ENCODE measurements around the gene TRPM6. TPM values are rescaled to one million over a fixed set of nuclear protein-coding genes. Genes with fewer than 3 reads are reported as not detected.
A peak's percentile ranks its signal among the peaks of the same experiment; 100 is the strongest.
"Not testable (repeated sequence)": the region's sequence is repeated elsewhere in the genome, so short reads cannot be mapped to it uniquely, and the experiment has no call there.

TRPM6 gene, protein sequence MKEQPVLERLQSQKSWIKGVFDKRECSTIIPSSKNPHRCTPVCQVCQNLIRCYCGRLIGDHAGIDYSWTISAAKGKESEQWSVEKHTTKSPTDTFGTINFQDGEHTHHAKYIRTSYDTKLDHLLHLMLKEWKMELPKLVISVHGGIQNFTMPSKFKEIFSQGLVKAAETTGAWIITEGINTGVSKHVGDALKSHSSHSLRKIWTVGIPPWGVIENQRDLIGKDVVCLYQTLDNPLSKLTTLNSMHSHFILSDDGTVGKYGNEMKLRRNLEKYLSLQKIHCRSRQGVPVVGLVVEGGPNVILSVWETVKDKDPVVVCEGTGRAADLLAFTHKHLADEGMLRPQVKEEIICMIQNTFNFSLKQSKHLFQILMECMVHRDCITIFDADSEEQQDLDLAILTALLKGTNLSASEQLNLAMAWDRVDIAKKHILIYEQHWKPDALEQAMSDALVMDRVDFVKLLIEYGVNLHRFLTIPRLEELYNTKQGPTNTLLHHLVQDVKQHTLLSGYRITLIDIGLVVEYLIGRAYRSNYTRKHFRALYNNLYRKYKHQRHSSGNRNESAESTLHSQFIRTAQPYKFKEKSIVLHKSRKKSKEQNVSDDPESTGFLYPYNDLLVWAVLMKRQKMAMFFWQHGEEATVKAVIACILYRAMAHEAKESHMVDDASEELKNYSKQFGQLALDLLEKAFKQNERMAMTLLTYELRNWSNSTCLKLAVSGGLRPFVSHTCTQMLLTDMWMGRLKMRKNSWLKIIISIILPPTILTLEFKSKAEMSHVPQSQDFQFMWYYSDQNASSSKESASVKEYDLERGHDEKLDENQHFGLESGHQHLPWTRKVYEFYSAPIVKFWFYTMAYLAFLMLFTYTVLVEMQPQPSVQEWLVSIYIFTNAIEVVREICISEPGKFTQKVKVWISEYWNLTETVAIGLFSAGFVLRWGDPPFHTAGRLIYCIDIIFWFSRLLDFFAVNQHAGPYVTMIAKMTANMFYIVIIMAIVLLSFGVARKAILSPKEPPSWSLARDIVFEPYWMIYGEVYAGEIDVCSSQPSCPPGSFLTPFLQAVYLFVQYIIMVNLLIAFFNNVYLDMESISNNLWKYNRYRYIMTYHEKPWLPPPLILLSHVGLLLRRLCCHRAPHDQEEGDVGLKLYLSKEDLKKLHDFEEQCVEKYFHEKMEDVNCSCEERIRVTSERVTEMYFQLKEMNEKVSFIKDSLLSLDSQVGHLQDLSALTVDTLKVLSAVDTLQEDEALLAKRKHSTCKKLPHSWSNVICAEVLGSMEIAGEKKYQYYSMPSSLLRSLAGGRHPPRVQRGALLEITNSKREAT (N-terminal part only)
- not detected in 2 replicates for total RNA-seq
- polyA plus RNA-seq (2012) = not detected

DNA sequence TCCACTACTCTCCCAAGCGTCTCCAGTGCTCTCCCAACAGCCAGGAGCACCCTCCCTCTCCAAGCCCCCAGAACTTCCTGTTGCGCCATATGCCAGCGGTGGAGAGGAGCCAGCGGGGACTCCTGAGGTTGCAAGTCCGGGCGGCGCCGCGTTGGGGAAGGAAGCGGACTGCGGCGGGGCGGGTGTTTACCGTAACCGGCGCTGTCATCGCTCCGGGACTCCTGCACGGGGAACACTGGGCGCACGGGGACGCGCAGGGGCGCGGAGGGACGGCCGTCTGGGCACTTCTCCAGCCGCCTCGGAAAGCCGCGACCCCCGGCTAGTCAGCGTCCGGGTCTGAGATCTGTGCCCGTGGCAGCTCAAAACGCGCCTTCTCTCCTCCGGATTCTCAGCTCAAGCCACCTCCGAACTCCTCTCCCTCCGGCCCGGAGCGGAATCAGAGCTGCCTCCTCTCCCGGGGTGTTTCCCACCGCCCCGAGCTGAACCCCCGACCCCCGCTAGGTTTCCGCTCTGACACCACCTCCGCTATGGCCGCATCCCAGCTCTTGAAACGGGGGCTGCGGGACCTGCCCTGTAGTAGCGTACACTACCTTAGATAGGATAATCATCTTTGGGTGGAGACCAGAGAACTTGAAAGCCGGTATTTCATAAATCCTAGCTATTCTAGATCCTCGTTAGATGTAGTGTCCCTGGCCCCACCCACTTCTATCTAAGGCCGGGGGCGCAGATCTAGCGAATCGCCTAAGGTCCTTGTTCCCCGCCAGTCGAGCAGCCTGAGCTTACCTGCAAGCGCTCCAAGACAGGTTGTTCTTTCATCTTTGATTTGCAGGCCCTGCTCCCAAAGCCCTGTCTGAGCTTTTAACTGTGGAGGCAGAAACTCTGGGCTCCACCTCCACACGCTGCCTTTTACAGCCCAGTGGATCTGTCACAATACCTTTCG is at the start of gene TRPM6:
TSS of gene TRPM6 (minus strand) at position 881 of the 940 bp plus-strand sequence. CDS start at position 816, 65 bp downstream.
- peak; percentile 49 for DNase-seq (ENCODE audit: low read depth)

DNA sequence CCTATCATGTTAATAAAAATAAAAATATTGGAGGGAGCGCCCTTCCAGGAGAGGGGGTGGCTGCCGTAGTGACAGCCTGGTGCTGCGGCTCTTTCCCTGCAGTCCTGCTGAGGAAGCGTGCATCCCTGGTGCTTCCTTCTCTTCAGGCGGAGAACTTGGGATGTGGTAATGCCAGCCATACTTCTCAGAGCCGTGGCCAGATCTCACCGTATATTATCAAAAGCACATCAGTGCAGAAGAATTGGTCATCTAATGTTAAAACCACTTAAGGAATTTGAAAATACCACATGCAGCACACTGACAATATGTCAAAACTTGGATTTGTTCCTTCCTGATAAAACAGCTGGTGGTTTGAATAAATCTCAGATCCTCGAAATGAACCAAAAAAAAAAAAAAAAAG is 47.3 kb upstream of the TRPM6 start:
- DNase-seq (ENCODE audit: low read depth) = peak; percentile 22

DNA sequence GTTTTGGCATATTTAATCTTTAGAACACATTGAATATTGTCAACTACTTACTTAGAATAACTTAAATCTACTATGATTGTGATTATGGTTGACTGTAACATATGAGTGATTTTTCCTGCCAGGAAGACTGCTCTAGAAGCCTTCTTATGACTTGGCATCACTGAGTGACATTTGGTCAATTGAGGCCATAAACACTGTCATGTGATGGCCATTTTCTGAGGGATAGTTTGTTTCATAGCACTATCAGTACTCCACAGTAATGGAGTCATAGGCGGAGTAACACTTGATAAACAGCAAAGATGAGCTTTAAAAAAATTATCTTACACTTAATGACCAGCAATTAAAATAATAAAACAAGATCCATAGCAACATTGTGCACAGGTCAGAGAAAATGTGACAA is 34.0 kb upstream of the TRPM6 start:
- DNase-seq (ENCODE audit: low read depth) = no peak

DNA sequence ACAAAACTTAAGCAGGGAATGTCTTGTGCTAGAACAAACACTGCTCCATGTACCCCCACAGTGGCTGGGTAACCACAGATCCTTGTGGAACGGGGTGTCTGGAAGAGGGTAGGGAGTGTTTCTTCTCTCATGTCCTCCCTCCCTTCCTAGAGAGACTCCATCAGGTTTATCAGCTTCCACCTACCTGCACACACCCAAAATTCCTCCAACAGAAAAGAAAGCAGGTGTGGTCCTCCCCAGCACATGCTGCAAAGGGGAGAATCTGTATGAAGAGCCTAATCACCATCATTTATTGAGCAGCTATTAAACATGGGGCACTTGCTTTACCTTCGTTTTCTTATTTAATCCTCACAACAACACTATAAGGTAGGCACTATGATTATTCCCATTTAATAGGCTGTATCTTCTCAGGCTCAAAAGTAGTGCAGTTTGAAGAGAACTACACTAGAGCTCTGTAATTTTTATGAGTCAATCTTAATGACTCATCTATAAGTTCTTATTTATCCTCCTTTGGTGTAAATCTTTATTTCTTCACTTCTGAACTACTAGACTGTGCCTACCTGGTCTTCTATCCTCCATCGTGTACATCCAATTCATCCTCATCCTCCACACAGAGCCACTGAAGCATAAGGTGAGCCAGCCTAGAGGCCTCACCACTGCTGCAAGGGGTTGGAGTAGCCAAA is 33.4 kb upstream of the TRPM6 start:
- DNase-seq (ENCODE audit: low read depth) = no peak

DNA sequence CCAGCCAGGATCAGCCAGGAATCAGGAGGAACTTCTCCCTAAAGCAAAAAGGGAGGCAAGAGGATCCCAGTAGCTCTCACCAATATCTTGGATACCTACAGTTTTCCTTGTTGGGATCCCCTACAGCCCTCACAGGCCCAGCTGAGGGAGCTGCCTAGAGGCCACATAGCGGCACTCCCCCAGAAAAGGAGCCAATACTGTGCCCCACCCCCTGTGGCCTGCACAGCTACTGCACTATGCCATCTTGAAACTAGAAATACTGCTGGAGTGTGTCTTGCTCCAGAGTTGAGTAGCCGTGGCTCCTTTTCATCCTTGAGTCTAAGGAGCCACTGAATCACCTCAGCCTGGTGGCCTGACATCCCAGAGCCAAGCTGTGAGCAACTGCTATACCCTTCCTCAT is 22.3 kb upstream of the TRPM6 start:
- DNase-seq (ENCODE audit: low read depth) = no peak

DNA sequence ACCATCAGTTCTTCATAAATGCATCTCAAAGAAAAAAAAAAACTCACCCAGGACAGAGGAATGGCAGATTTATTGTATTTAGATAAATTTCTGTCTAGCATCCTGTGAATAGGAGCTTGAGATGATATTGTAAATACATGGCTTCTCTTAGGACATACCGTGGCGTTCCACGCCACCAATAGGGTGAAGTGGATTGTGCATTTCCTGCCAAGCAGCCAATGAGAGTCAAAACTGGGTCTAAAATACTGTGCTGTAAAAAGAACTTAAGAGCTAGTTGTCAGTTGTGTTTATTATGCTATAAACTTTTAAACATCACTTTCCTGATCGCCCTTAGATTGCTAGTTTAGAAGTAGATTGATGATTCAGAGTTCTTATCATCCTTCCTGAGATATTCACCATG is 20.9 kb upstream of the TRPM6 start:
- DNase-seq (ENCODE audit: low read depth) = no peak

DNA sequence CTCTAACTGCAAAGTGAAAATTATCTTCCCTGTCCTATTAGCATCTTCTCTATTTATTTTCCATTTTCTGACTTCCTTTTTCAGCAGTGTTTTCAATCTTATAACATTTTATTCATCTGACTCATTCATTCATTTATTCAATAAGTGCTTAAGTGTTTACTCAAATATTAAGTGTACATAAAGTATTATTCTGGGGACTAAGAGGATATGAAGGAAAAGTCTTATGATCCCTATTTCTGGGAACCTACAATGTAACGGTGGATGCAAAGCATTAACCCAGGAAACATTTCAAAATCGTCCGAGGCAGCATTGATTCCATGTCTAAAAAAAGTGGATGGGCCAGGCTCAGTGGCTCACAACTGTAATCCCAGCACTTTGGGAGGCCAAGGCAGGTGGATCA is 19.4 kb upstream of the TRPM6 start:
- DNase-seq (ENCODE audit: low read depth) = no peak

DNA sequence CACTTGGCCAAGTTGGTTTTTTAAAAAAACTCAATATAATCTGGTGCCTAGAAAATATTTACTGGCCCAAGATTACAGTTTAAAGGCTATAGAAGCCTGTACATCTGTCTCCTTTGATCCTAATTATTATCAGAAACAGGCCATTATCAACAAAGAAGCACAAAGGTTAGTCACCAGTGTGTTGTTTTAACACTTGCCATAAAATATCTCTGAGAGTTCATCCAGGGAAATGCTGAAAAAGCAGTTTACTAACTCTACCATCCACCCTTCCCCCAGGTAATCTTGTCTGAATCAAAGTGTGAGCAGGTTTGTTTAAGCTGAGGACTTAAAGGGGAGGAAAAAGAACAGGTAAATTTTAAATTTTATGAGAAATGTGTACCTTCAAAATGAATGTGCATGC is 13.3 kb upstream of the TRPM6 start:
- DNase-seq (ENCODE audit: low read depth) = no peak

DNA sequence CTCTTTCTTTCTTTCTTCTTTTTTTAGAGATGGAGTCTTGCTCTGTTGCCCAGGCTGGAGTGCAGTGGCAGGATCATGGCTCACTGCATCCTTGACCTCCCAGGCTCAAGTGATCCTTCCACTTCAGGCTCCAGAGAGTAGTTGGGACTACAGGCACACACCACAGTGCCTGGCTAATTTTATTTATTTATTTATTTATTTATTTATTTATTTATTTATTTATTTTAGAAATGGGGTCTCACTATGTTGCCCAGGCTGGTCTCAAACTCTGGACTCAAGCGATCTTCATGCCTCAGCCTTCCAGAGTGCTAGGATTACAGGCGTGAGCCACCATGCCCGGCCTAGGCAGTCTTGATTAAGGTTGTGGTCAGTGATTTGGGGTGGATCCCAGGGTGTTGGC is 728 bp upstream of the TRPM6 start:
- DNase-seq (ENCODE audit: low read depth) = not testable (repeated sequence)

DNA sequence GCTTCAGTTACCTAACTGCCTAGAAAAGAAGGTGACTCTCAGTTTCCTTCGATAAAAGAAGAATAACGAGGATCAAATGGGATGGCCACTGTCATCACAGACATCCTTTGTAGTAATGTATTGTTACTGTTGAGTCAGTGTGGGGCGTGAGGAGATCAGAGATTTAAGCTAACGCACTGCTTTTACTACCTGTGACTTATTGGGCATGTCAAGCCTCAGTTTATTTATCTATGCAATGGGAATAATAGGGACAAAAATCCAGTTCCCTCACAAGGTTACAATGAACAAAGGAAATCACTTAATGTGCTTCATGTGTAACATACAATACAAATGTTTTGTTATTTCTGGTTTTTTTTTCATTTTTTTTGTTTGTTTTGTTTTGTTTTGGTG is 255 bp upstream of the TRPM6 start:
- no peak for DNase-seq (ENCODE audit: low read depth)

DNA sequence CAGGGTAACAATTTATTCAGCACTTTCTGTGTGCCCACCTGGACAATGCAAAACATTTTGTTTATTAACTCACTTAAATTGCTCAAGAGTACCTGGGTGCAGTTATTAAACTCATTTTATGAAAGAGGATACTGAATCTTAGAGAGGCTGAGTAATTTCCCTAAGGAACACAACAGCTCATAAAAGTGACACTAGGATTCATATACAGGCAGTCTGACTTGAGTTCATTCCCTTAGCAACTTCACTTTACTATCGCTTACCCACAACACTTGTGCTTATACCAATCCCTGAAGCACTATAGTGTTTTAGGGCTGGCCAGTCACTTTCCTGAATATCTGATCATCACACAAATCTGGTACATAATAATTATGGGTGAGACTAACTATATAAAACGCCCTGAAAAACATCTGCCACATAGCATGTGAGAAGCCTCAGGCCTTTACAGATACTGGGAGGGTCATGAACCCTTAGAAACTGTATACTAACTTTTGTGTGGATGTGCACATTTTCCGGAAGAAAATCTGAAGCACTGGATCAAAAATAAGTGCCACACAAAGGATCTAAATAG is 11.3 kb downstream of the TRPM6 start:
- no peak for DNase-seq (ENCODE audit: low read depth)

DNA sequence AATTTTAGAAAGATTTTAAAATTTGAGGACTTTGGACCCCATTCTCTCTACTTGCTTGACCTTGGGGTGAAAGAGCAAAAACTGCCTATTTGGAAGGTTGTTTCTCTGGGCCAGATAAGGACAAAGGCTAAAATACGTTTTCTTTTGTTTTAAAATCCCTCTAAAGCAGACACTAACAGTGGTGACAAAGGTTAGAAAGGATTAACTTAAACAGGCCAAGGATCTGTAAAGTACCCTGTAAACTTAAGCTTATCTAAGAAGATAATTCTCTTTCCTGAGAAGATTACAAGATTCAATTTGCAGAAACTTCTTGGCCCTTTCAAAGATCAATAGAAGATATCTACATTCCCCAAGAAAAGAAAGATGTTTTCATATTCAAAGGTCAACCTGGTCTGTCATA is 12.1 kb downstream of the TRPM6 start:
- DNase-seq (ENCODE audit: low read depth) = no peak

DNA sequence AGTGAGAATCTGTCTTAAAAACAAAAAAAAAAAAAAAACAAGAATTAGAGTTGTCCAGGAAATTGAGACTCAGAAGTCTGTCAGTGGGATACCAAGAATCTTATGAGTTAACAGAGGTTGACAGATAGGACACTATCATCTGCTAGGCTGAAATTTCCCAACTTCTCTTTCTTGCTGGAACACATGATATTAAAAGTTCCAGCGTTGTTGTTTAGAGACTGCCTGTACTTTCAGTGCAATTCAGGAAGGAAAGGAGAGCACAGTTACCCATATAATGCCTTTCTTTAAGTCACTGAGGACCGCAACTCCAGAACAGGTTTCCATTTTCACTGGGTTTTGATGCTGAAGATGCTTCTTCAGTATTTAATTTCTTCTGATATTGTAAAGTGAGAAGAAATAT is 13.5 kb downstream of the TRPM6 start:
- DNase-seq (ENCODE audit: low read depth) = no peak

DNA sequence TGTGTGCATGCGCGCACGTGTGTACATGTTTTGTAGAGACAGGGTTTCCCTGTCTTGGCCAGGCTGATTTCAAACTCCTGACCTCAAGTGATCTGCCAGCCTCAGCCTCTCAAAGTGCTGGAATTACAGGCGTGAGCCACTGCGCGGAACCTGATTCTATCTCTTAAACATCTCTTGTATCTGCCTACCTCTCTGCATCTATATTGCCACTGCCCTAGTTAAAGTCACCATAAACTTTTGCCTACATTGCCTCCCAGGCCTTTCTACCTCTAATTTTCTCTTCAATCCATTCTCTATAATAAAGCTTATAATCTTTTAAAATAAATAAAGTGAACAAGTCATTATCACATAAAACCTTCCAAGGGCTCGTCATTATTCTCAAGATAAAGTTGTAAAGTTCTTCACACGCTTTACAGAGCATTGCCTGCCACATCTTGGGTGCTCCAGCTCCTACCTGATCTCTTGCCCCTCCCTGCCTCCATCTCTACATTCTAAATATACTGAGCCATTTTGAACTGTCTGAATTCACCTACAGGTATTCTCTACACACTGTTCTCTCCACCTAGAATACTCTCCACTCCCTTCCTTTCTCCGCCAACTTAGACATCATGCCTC is 15.0 kb downstream of the TRPM6 start:
- DNase-seq (ENCODE audit: low read depth) = no peak

DNA sequence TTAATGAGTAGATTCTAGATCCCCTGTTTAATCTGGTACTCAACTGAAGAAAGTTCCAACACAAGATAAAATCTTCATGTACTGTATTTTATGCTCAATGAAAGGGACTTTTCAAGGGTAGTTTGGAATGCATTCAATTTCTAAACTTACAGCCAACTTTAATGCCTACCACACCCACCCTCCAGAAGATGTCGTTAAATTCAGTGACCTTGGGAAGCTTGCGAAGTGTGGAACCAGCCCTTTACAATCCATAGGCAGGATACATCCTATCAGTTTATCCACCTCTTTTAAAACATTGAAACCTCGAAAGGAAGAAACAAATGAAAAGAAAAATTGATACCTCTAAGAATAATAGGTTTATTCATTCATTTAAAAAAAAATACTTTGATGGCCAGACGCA is 20.2 kb downstream of the TRPM6 start:
- no peak for DNase-seq (ENCODE audit: low read depth)

DNA sequence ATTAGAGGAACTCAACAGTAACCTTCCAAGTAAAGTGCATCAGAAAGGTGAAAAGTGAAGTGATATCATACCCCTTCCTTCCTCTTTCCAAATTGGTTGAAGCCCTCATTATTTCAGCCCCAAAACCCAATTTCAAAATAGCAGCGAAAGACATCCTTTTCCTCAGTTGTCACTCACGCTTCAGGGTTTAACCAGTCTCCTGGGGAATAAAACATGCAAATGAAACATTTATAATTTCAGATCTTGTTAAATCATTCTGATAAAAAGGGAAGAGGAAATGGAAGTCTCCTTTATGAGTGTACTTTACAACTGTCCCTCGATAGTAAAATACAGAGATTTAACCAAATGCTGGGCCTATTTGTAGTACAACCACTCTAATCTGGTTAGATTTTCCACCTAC is 22.5 kb downstream of the TRPM6 start:
- no peak for DNase-seq (ENCODE audit: low read depth)

DNA sequence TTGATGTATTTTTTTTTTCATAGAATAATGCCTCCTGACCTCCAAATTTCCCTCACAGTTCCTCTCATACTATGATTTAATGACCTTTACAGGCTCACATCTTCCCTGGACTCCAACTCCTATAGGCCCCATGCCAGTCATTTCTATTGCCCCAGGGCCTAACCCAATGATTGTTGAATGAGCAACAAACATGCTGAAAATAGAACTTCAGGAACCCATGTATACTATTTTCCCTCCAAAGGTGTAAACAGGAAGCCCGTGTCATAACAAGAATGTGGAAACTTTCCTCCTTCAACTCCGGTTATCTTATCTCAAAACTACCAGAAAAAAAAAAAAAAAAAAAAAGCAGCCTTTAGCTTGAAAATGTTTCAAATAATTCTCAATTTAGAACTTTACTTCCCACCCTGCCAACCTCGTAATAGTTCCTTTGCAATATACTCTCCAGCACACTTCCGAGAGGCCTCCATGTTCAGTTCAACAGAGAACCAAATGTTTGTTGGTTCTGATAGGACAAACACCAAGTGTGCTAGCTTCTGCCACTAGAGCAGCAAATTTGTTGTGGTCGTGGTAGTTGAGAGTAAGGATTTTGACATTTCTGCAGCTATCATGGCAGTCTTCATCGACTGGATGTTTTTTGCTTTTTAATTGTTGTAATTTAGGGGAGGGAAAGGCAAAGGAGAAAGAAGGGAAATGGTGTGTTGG is 25.8 kb downstream of the TRPM6 start:
- no peak for DNase-seq (ENCODE audit: low read depth)

DNA sequence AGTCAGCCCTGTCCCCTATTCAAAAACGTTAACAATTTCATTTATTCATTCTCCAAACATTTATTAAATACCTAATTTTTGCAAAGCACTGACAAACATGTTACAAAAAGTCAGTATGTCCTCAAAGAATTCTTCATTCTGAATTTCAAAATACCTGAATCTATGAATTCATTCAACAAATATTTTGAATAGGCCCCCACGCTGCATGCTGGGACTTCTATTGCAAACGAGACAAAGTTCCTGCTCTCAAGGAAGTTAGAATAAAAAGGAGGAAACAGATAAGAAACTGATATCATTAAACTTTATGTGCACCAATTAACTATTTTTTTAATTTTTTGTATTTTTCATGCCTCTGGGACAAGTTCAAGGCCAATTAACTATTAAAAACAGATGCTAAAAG is 26.6 kb downstream of the TRPM6 start:
- no peak for DNase-seq (ENCODE audit: low read depth)
